Measurements from ENCODE around the gene HS6ST3.

Gene HS6ST3

GRCh38 chr13:96720446-96720845 lies 630.5 kb downstream of the HS6ST3 start:
- Histone ChIP-seq H3K27me3 (ENCODE audit: low read depth) (no peaks in the 10 kb centered on the region), H3K36me3 (replicated peaks) (no peaks in the 10 kb centered on the region), H3K9me3 (no peaks in the 10 kb centered on the region), H3K4me1 (no peaks in the 10 kb centered on the region), H3K4me3 (no peak overlapping the region)
- in situ Hi-C loops (cut with MboI; ENCODE audit: low sequenced_read_pairs): no loop called here
- no peak for DNase-seq (ENCODE audit: low spot score in 2 of 2)

- Histone ChIP-seq H3K4me1 (no peaks in the 10 kb centered on the region), H3K27me3 (ENCODE audit: low read depth) (no peaks in the 10 kb centered on the region), H3K9me3 (no peaks in the 10 kb centered on the region; the same call in 1 of the 2 replicates), H3K36me3 (replicated peaks) (no peaks in the 10 kb centered on the region), H3K4me3 (no peak overlapping the region)
- in situ Hi-C loops (cut with MboI; ENCODE audit: low sequenced_read_pairs): no loop called here
- no peak for DNase-seq (ENCODE audit: low spot score in 2 of 2)
These were observed 636.7 kb downstream of the HS6ST3 start for GRCh38 chr13:96726651-96727050.

- Histone ChIP-seq H3K4me1 (no peaks in the 10 kb centered on the region), H3K9me3 (no peaks in the 10 kb centered on the region; the same call in 1 of the 2 replicates), H3K36me3 (replicated peaks) (no peaks in the 10 kb centered on the region), H3K4me3 (no peak overlapping the region), H3K27me3 (ENCODE audit: low read depth) (no peaks in the 10 kb centered on the region)
- no peak for DNase-seq (ENCODE audit: low spot score in 2 of 2)
- in situ Hi-C loops (cut with MboI; ENCODE audit: low sequenced_read_pairs): no loop called here
These were observed 638.6 kb downstream of the HS6ST3 start for GRCh38 chr13:96728463-96728862.

- DNase-seq (ENCODE audit: low spot score in 2 of 2): no peak
- Histone ChIP-seq H3K36me3 (replicated peaks) (no peaks in the 10 kb centered on the region), H3K27me3 (ENCODE audit: low read depth) (no peaks in the 10 kb centered on the region), H3K4me1 (no peaks in the 10 kb centered on the region), H3K4me3 (no peak overlapping the region), H3K9me3 (no peaks in the 10 kb centered on the region; the same call in 1 of the 2 replicates)
- in situ Hi-C loops (cut with MboI; ENCODE audit: low sequenced_read_pairs): no loop called here
These were observed 640.8 kb downstream of the HS6ST3 start for GRCh38 chr13:96730676-96731075.

GRCh38 chr13:96734499-96734898 lies 644.6 kb downstream of the HS6ST3 start:
- H3K4me3 ChIP-seq: no peak overlapping the region
- DNase-seq (ENCODE audit: low spot score in 2 of 2): no peak
- H3K9me3 ChIP-seq: no peaks in the 10 kb centered on the region
- in situ Hi-C loops (cut with MboI; ENCODE audit: low sequenced_read_pairs): no loop called here
- H3K27me3 ChIP-seq (ENCODE audit: low read depth): no peaks in the 10 kb centered on the region
- no peaks in the 10 kb centered on the region for H3K4me1 ChIP-seq
- no peaks in the 10 kb centered on the region for H3K36me3 ChIP-seq (replicated peaks)

- Histone ChIP-seq H3K4me3 (no peak overlapping the region), H3K9me3 (no peaks in the 10 kb centered on the region), H3K36me3 (replicated peaks) (no peaks in the 10 kb centered on the region), H3K4me1 (no peaks in the 10 kb centered on the region), H3K27me3 (ENCODE audit: low read depth) (no peaks in the 10 kb centered on the region)
- in situ Hi-C loops (cut with MboI; ENCODE audit: low sequenced_read_pairs): no loop called here
- DNase-seq (ENCODE audit: low spot score in 2 of 2): no peak
These were observed 651.9 kb downstream of the HS6ST3 start for GRCh38 chr13:96741779-96742178.

GRCh38 chr13:96743296-96744089 lies 653.6 kb downstream of the HS6ST3 start:
- Histone ChIP-seq H3K4me1 (no peaks in the 10 kb centered on the region), H3K27me3 (ENCODE audit: low read depth) (no peaks in the 10 kb centered on the region), H3K9me3 (no peaks in the 10 kb centered on the region), H3K36me3 (replicated peaks) (no peaks in the 10 kb centered on the region), H3K4me3 (no peak overlapping the region)
- in situ Hi-C loops (cut with MboI; ENCODE audit: low sequenced_read_pairs): no loop called here
- DNase-seq (ENCODE audit: low spot score in 2 of 2): no peak

GRCh38 chr13:96744367-96745331 lies 654.7 kb downstream of the HS6ST3 start:
- no peaks in the 10 kb centered on the region for H3K9me3 ChIP-seq
- no peaks in the 10 kb centered on the region for H3K36me3 ChIP-seq (replicated peaks)
- DNase-seq (ENCODE audit: low spot score in 2 of 2): no peak
- H3K4me1 ChIP-seq: no peaks in the 10 kb centered on the region
- no peak overlapping the region for H3K4me3 ChIP-seq
- in situ Hi-C loops (cut with MboI; ENCODE audit: low sequenced_read_pairs): no loop called here
- H3K27me3 ChIP-seq (ENCODE audit: low read depth): no peaks in the 10 kb centered on the region

GRCh38 chr13:96746886-96747285 lies 657.0 kb downstream of the HS6ST3 start:
- DNase-seq (ENCODE audit: low spot score in 2 of 2): no peak
- in situ Hi-C loops (cut with MboI; ENCODE audit: low sequenced_read_pairs): no loop called here
- no peaks in the 10 kb centered on the region for H3K9me3 ChIP-seq
- no peaks in the 10 kb centered on the region for H3K36me3 ChIP-seq (replicated peaks)
- H3K4me1 ChIP-seq: no peaks in the 10 kb centered on the region
- H3K27me3 ChIP-seq (ENCODE audit: low read depth): no peaks in the 10 kb centered on the region
- no peak overlapping the region for H3K4me3 ChIP-seq

- Histone ChIP-seq H3K27me3 (ENCODE audit: low read depth) (no peaks in the 10 kb centered on the region), H3K4me3 (no peak overlapping the region), H3K4me1 (no peaks in the 10 kb centered on the region), H3K36me3 (replicated peaks) (no peaks in the 10 kb centered on the region), H3K9me3 (no peaks in the 10 kb centered on the region)
- DNase-seq (ENCODE audit: low spot score in 2 of 2): no peak
- in situ Hi-C loops (cut with MboI; ENCODE audit: low sequenced_read_pairs): no loop called here
These were observed 659.9 kb downstream of the HS6ST3 start for GRCh38 chr13:96749825-96750224.

- Histone ChIP-seq H3K4me1 (no peaks in the 10 kb centered on the region), H3K27me3 (ENCODE audit: low read depth) (no peaks in the 10 kb centered on the region), H3K4me3 (no peak overlapping the region), H3K9me3 (no peaks in the 10 kb centered on the region), H3K36me3 (replicated peaks) (no peaks in the 10 kb centered on the region)
- no peak for DNase-seq (ENCODE audit: low spot score in 2 of 2)
- in situ Hi-C loops (cut with MboI; ENCODE audit: low sequenced_read_pairs): no loop called here
These were observed 661.2 kb downstream of the HS6ST3 start for GRCh38 chr13:96751089-96751488.

GRCh38 chr13:96762876-96763275 lies 673.0 kb downstream of the HS6ST3 start:
- H3K27me3 ChIP-seq (ENCODE audit: low read depth): no peaks in the 10 kb centered on the region
- no peak overlapping the region for H3K4me3 ChIP-seq
- no peaks in the 10 kb centered on the region for H3K36me3 ChIP-seq (replicated peaks)
- no peaks in the 10 kb centered on the region for H3K9me3 ChIP-seq
- in situ Hi-C loops (cut with MboI; ENCODE audit: low sequenced_read_pairs): no loop called here
- H3K4me1 ChIP-seq: peaks cover 22% of the 10 kb centered on the region
- no peak for DNase-seq (ENCODE audit: low spot score in 2 of 2)

- no peak overlapping the region for H3K4me3 ChIP-seq
- H3K27me3 ChIP-seq (ENCODE audit: low read depth): no peaks in the 10 kb centered on the region
- H3K9me3 ChIP-seq: no peaks in the 10 kb centered on the region
- H3K4me1 ChIP-seq: peaks cover 22% of the 10 kb centered on the region
- DNase-seq (ENCODE audit: low spot score in 2 of 2): no peak
- in situ Hi-C loops (cut with MboI; ENCODE audit: low sequenced_read_pairs): no loop called here
- H3K36me3 ChIP-seq (replicated peaks): no peaks in the 10 kb centered on the region
These were observed 676.4 kb downstream of the HS6ST3 start for GRCh38 chr13:96766306-96766705.

GRCh38 chr13:96768524-96768923 lies 678.6 kb downstream of the HS6ST3 start:
- Histone ChIP-seq H3K9me3 (no peaks in the 10 kb centered on the region), H3K27me3 (ENCODE audit: low read depth) (no peaks in the 10 kb centered on the region), H3K4me3 (no peak overlapping the region), H3K4me1 (peaks cover 21% of the 10 kb centered on the region), H3K36me3 (replicated peaks) (no peaks in the 10 kb centered on the region)
- no peak for DNase-seq (ENCODE audit: low spot score in 2 of 2)
- in situ Hi-C loops (cut with MboI; ENCODE audit: low sequenced_read_pairs): no loop called here

Measured in HAP-1 (cell line).